IPS DF 4.7 (cell line): ENCODE results near the gene WDR83.
"Not testable (repeated sequence)": the region's sequence is repeated elsewhere in the genome, so short reads cannot be mapped to it uniquely, and the experiment has no call there.

Source experiments
- DNase-seq: peaks from one replicate; pipeline ENCODE4 v3.0.0-alpha.2; 2013; ENCODE audit warnings: low spot score; ENCODE audit errors: extremely low read depth

The WDR83 gene

GRCh38 chr19:12685831-12686230, 19.2 kb downstream of the WDR83 start:
- no peak for DNase-seq

GRCh38 chr19:12687496-12688196, 21.0 kb downstream of the WDR83 start, which contains the start of gene GNG14:
Gene GNG14, plus strand, starts transcription at chr19:12687998. Its CDS starts 51 bp downstream, at chr19:12688049.
- DNase-seq, result no peak

- DNase-seq, result no peak
Observed at GRCh38 chr19:12689012-12689411, 22.4 kb downstream of the WDR83 start.

GRCh38 chr19:12689581-12690216, 23.1 kb downstream of the WDR83 start:
- DNase-seq, result no peak

GRCh38 chr19:12692960-12693359, 26.4 kb downstream of the WDR83 start:
- no peak for DNase-seq

- no peak for DNase-seq
Observed at GRCh38 chr19:12694641-12695040, 28.0 kb downstream of the WDR83 start.

- no peak for DNase-seq
Observed at GRCh38 chr19:12695096-12695495, 28.5 kb downstream of the WDR83 start.

- DNase-seq, result no peak
Observed at GRCh38 chr19:12695514-12695913, 28.9 kb downstream of the WDR83 start.

GRCh38 chr19:12695997-12696365, 29.4 kb downstream of the WDR83 start:
- no peak for DNase-seq

GRCh38 chr19:12696366-12697335, 30.0 kb downstream of the WDR83 start, which contains the start of gene FBXW9:
Gene FBXW9, minus strand, starts transcription at chr19:12696631. Its CDS starts 50 bp downstream, at chr19:12696581.
- peak; percentile 78 for DNase-seq

GRCh38 chr19:12697425-12697824, 30.8 kb downstream of the WDR83 start:
- DNase-seq, result not testable (repeated sequence)

GRCh38 chr19:12698138-12698537, 31.5 kb downstream of the WDR83 start:
- no peak for DNase-seq

GRCh38 chr19:12701596-12702282, 35.1 kb downstream of the WDR83 start:
- no peak for DNase-seq

- peak; percentile 87 for DNase-seq
Observed at GRCh38 chr19:12703046-12703445, 36.4 kb downstream of the WDR83 start.

GRCh38 chr19:12705169-12705568, 38.6 kb downstream of the WDR83 start:
- DNase-seq, result no peak

GRCh38 chr19:12705654-12706331, 39.2 kb downstream of the WDR83 start:
- no peak for DNase-seq

- no peak for DNase-seq
Observed at GRCh38 chr19:12706332-12706718, 39.7 kb downstream of the WDR83 start.

GRCh38 chr19:12708641-12709040, 42.0 kb downstream of the WDR83 start:
- no peak for DNase-seq

GRCh38 chr19:12711187-12711586, 44.6 kb downstream of the WDR83 start:
- no peak for DNase-seq

- DNase-seq, result not testable (repeated sequence)
Observed at GRCh38 chr19:12712077-12712476, 45.5 kb downstream of the WDR83 start.

GRCh38 chr19:12713304-12713703, 46.7 kb downstream of the WDR83 start:
- not testable (repeated sequence) for DNase-seq
